ENCODE measurements around the gene ZNF511. TPM values are rescaled to one million over a fixed set of nuclear protein-coding genes. Genes with fewer than 3 reads are reported as not detected.

The ZNF511 gene
- total RNA-seq, 1 experiment from 2014 or later = 69.6 TPM

GRCh38 chr10:133285217-133285616, 23.5 kb upstream of the ZNF511 start (continued):
- TF ChIP-seq, protein P1, sequence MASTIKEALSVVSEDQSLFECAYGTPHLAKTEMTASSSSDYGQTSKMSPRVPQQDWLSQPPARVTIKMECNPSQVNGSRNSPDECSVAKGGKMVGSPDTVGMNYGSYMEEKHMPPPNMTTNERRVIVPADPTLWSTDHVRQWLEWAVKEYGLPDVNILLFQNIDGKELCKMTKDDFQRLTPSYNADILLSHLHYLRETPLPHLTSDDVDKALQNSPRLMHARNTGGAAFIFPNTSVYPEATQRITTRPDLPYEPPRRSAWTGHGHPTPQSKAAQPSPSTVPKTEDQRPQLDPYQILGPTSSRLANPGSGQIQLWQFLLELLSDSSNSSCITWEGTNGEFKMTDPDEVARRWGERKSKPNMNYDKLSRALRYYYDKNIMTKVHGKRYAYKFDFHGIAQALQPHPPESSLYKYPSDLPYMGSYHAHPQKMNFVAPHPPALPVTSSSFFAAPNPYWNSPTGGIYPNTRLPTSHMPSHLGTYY (CRISPR knock-in tag; IDR thresholded peaks at IDR 0.05) = no peak
- TF ChIP-seq ARID4B (CRISPR knock-in tag; IDR thresholded peaks at IDR 0.05; ENCODE audit: borderline replicate concordance) = no peak
- no peak for TF ChIP-seq CREB1 (CRISPR knock-in tag; IDR thresholded peaks at IDR 0.05)
- TF ChIP-seq ZBTB43 (CRISPR knock-in tag; IDR thresholded peaks at IDR 0.05) = no peak
- TF ChIP-seq, protein P2, sequence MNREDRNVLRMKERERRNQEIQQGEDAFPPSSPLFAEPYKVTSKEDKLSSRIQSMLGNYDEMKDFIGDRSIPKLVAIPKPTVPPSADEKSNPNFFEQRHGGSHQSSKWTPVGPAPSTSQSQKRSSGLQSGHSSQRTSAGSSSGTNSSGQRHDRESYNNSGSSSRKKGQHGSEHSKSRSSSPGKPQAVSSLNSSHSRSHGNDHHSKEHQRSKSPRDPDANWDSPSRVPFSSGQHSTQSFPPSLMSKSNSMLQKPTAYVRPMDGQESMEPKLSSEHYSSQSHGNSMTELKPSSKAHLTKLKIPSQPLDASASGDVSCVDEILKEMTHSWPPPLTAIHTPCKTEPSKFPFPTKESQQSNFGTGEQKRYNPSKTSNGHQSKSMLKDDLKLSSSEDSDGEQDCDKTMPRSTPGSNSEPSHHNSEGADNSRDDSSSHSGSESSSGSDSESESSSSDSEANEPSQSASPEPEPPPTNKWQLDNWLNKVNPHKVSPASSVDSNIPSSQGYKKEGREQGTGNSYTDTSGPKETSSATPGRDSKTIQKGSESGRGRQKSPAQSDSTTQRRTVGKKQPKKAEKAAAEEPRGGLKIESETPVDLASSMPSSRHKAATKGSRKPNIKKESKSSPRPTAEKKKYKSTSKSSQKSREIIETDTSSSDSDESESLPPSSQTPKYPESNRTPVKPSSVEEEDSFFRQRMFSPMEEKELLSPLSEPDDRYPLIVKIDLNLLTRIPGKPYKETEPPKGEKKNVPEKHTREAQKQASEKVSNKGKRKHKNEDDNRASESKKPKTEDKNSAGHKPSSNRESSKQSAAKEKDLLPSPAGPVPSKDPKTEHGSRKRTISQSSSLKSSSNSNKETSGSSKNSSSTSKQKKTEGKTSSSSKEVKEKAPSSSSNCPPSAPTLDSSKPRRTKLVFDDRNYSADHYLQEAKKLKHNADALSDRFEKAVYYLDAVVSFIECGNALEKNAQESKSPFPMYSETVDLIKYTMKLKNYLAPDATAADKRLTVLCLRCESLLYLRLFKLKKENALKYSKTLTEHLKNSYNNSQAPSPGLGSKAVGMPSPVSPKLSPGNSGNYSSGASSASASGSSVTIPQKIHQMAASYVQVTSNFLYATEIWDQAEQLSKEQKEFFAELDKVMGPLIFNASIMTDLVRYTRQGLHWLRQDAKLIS (CRISPR knock-in tag; IDR thresholded peaks at IDR 0.05; ENCODE audit: borderline replicate concordance) = no peak

GRCh38 chr10:133286366-133286765, 22.3 kb upstream of the ZNF511 start:
- DNase-seq (ENCODE audit: low spot score) = no peak
- no peak for ATAC-seq
- no peak overlapping the region for H3K4me3 Mint-ChIP-seq
- ChIA-PET CTCF (no interaction called here), POLR2A (no interaction called here)
- H3K27me3 Mint-ChIP-seq (ENCODE audit: low read depth) = no peaks in the 10 kb centered on the region
- H3K36me3 Mint-ChIP-seq = peaks cover 53% of the 10 kb centered on the region
- H3K9me3 Mint-ChIP-seq = no peaks in the 10 kb centered on the region
- no peak overlapping the region for H3K27ac Mint-ChIP-seq
- no peaks in the 10 kb centered on the region for H3K4me1 Mint-ChIP-seq
- no peak for TF ChIP-seq PREB (CRISPR knock-in tag; IDR thresholded peaks at IDR 0.05; ENCODE audit: borderline replicate concordance)

DNA sequence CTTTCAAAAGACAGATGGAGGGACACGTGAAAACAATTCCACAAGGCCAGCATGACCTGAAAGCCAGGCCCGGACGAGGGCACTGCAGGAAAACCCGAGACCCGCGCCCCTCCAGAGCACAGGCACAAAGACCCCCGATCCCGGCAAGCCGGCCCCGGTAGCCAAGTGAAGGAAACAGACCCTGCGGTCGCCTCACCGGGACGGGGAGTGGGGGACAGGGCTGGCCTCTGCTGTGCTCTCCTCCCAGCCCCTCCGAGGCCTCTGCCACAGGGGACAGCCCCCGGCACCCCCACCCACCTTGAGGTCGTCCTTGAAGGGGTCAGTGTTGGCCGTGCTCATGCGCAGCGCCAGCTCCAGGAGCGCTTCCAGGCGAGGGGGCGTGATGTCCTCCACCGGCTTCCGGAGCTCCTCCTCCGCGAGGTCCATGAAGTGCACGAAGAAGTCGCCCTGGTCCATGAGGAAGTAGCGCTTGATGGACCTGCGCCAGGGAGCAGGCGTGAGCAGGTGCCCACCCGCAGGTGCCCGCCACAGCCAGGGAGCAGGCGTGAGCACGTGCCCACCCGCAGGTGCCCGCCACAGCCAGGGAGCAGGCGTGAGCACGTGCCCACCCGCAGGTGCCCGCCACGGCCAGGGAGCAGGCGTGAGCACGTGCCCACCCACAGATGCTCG, 20.7 kb upstream of the ZNF511 start:
- no peak overlapping the region for H3K27ac Mint-ChIP-seq
- ATAC-seq (no peak), DNase-seq (ENCODE audit: low spot score) (no peak)
- no peak overlapping the region for H3K4me3 Mint-ChIP-seq
- H3K9me3 Mint-ChIP-seq = no peaks in the 10 kb centered on the region
- no peaks in the 10 kb centered on the region for H3K4me1 Mint-ChIP-seq
- no peaks in the 10 kb centered on the region for H3K27me3 Mint-ChIP-seq (ENCODE audit: low read depth)
- TF ChIP-seq SP1 (CRISPR knock-in tag; conservative IDR thresholded peaks at IDR 0.05) = no peak
- no peak for TF ChIP-seq FOXK1 (CRISPR knock-in tag; IDR thresholded peaks at IDR 0.05)
- TF ChIP-seq CREB1 (CRISPR knock-in tag; IDR thresholded peaks at IDR 0.05) = no peak
- TF ChIP-seq GRHL2 (CRISPR knock-in tag; IDR thresholded peaks at IDR 0.05; ENCODE audit: insufficient replicate concordance, severe bottlenecking) = no peak
- TF ChIP-seq ZNF121 (CRISPR knock-in tag; IDR thresholded peaks at IDR 0.05) = no peak
- H3K36me3 Mint-ChIP-seq = peaks cover 51% of the 10 kb centered on the region
- POLR2A ChIA-PET = no interaction called here
- CTCF ChIA-PET = no interaction called here
